Endothelial cell of umbilical vein (primary cell): ENCODE results near the gene TAMALIN. TPM values are rescaled to one million over a fixed set of nuclear protein-coding genes. Genes with fewer than 3 reads are reported as not detected.

Experiments used
- BruUV-seq: library from RNA; stranded (reverse); fragments of 400-500 nt; replicated peaks from 2 replicates; lab custom pipeline; 2021; lab: Mats Ljungman, UMichigan
- CTCF ChIA-PET: fragments of 300-600, 350-600 bp; sonication (Branson Sonifier 250); formaldehyde crosslinking; loops from one replicate; lab custom pipeline; 2021; ENCODE audit warnings: antibody characterized with exemption, inconsistent platforms; lab: Charles Lee
- POLR2A ChIA-PET: fragments of 300-600, 350-600 bp; sonication (Branson Sonifier 250); formaldehyde crosslinking; loops from one replicate; lab custom pipeline; 2021; ENCODE audit warnings: antibody characterized with exemption, inconsistent platforms; lab: Charles Lee
- DNase-seq: peaks from one replicate; pipeline ENCODE4 v3.0.0-alpha.2; 2011; ENCODE audit warnings: low read depth, low spot score
- FAIRE-seq: peaks from 2 replicates; lab custom pipeline; 2011; peaks lifted over from hg19 to GRCh38; lab: Jason Lieb, UNC
- H2AFZ ChIP-seq: 2 replicates; pipeline ENCODE4 v1.6.0; 2012; ENCODE audit warnings: low read depth, low read length, control low read depth, inconsistent platforms
- H3K27ac ChIP-seq: 2 replicates; pipeline ENCODE4 v1.5.1; 2011; ENCODE audit warnings: low read depth, mild to moderate bottlenecking, control low read depth, low read length, moderate library complexity; ENCODE audit not compliant: insufficient read depth
- H3K27me3 ChIP-seq, 2 experiments: 2 replicates each; pipeline versions ENCODE4 v1.6.0 to v1.6.1; 2011; ENCODE audit warnings: low read length in 2 of 2, mixed read lengths in 1 of 2; ENCODE audit not compliant: control insufficient read depth in 2 of 2, insufficient read depth in 2 of 2
- H3K36me3 ChIP-seq, 2 experiments: 2 replicates in 1 of 2; 3 replicates in 1 of 2; pipeline ENCODE4 v1.5.1; 2011; ENCODE audit warnings: low read length in 2 of 2, mild to moderate bottlenecking in 1 of 2, moderate library complexity in 1 of 2; ENCODE audit not compliant: control insufficient read depth in 2 of 2, insufficient read depth in 2 of 2; ENCODE audit errors: extremely low read depth in 1 of 2
- H3K4me1 ChIP-seq: 3 replicates; pipeline ENCODE4 v1.5.1; 2011; ENCODE audit warnings: mild to moderate bottlenecking, low read length; ENCODE audit not compliant: control insufficient read depth, insufficient read depth; ENCODE audit errors: extremely low read depth
- H3K4me2 ChIP-seq: 2 replicates; pipeline ENCODE4 v1.6.1; 2011; ENCODE audit warnings: low read length, control low read depth, mixed read lengths; ENCODE audit not compliant: insufficient read depth
- H3K4me3 ChIP-seq, 3 experiments: fragments of 200-600 bp in 1 of 3; sonication (generic), shearing (Covaris generic) in 1 of 3; replicated peaks in 1 of 3; 2 replicates each; pipeline ENCODE4 v1.5.1; 2011 to 2016; ENCODE audit warnings: control low read depth in 3 of 3, low read length in 3 of 3, mild to moderate bottlenecking in 2 of 3, inconsistent platforms in 1 of 3, low read depth in 1 of 3, moderate library complexity in 1 of 3; ENCODE audit not compliant: insufficient read depth in 1 of 3
- H3K79me2 ChIP-seq: 2 replicates; pipeline ENCODE4 v1.6.0; 2012; ENCODE audit warnings: low read length, inconsistent platforms; ENCODE audit not compliant: control insufficient read depth, insufficient read depth
- H3K9ac ChIP-seq: replicated peaks from 2 replicates; pipeline ENCODE3; 2011; ENCODE audit warnings: low read length, control low read depth; ENCODE audit not compliant: insufficient read depth; ENCODE audit errors: extremely low read depth
- H3K9me1 ChIP-seq: replicated peaks from 3 replicates; pipeline ENCODE4 v1.6.0; 2011; ENCODE audit warnings: mild to moderate bottlenecking, low read length; ENCODE audit not compliant: control insufficient read depth, insufficient read depth; ENCODE audit errors: extremely low read depth
- H3K9me3 ChIP-seq: replicated peaks from 2 replicates; pipeline ENCODE4 v1.5.1; 2012; ENCODE audit warnings: low read length, inconsistent platforms; ENCODE audit not compliant: control insufficient read depth, insufficient read depth
- H4K20me1 ChIP-seq: replicated peaks from 2 replicates; pipeline ENCODE3; 2011; ENCODE audit warnings: mild to moderate bottlenecking, low read length; ENCODE audit not compliant: control insufficient read depth, insufficient read depth; ENCODE audit errors: extremely low read depth
- EZH2 ChIP-seq: IDR thresholded peaks from 2 replicates; pipeline ENCODE4 v1.6.1; 2012; ENCODE audit warnings: borderline replicate concordance, low read depth, mild to moderate bottlenecking, moderate library complexity, low read length, inconsistent platforms; ENCODE audit not compliant: severe bottlenecking
- FOS ChIP-seq: IDR thresholded peaks from 2 replicates; pipeline ENCODE4 v1.6.1; 2011; ENCODE audit warnings: mild to moderate bottlenecking, low read length, moderate library complexity, borderline replicate concordance; ENCODE audit not compliant: insufficient read depth
- GATA2 ChIP-seq: IDR thresholded peaks from 2 replicates; pipeline ENCODE4 v1.7.0; 2011; ENCODE audit warnings: low read depth, mild to moderate bottlenecking, moderate library complexity, mixed read lengths, low read length; ENCODE audit not compliant: insufficient read length, insufficient read depth
- JUN ChIP-seq: IDR thresholded peaks from 2 replicates; pipeline ENCODE4 v1.6.1; 2011; ENCODE audit warnings: borderline replicate concordance, low read depth; ENCODE audit not compliant: insufficient read length, insufficient read depth
- MAX ChIP-seq: IDR thresholded peaks from 2 replicates; pipeline ENCODE4 v1.6.1; 2011; ENCODE audit not compliant: insufficient read depth, insufficient read length
- MYC ChIP-seq: IDR thresholded peaks from one replicate; pipeline ENCODE4 v1.6.1; 2011; ENCODE audit warnings: mild to moderate bottlenecking, low read depth, low read length
- POLR2A ChIP-seq: IDR thresholded peaks from 2 replicates; pipeline ENCODE4 v1.6.1; 2012; ENCODE audit warnings: low read depth, mild to moderate bottlenecking, control low read depth, low read length
- POLR2AphosphoS5 ChIP-seq: IDR thresholded peaks from 2 replicates; pipeline ENCODE4 v1.6.1; 2012; ENCODE audit warnings: low read depth, mild to moderate bottlenecking, control low read depth, low read length, moderate library complexity; ENCODE audit not compliant: insufficient read depth
- dilution Hi-C: fragments of 300-500 bp; cut with MboI; formaldehyde crosslinking; loops from one replicate; pipeline ENCODE4 v1.15.0; 2019; ENCODE audit warnings: low sequenced_read_pairs; ENCODE audit not compliant: extremely low pct_ligation_motif_present
- intact Hi-C: fragments of 100-400 bp; cut with micrococcal nuclease; formaldehyde crosslinking; loops from one replicate; pipeline ENCODE4 v1.10.0; 2022
- polyA plus RNA-seq, 4 experiments: library from polyadenylated mRNA; depleted of rRNA in 3 of 4; stranded (reverse) in 3 of 4; unstranded in 1 of 4; fragments of >200 nt; gene quantifications; 2 replicates each; pipeline versions ENCODE4 v1.2.1 to v1.2.3, GENCODE V29; 2011 to 2012; ENCODE audit warnings: missing spikeins in 1 of 4
- total RNA-seq: library from RNA; stranded (reverse); gene quantifications from 2 replicates; pipeline ENCODE4 v1.2.3, GENCODE V29; 2021
- TF ChIP-seq, protein P1 (sequence below), 2 donors: IDR thresholded peaks; 1 replicate in 1 of 2; 2 replicates in 1 of 2; pipeline ENCODE4 v1.5.1; 2011; ENCODE audit warnings: low read length in 2 of 2, mild to moderate bottlenecking in 2 of 2, moderate library complexity in 2 of 2, control low read depth in 1 of 2, inconsistent platforms in 1 of 2, low read depth in 1 of 2; ENCODE audit not compliant: insufficient read depth in 1 of 2; ENCODE audit errors: extremely low read depth in 1 of 2

Gene TAMALIN
- total and polyA plus RNA-seq, 2 donors (not counting 3 experiments of a cell fraction or from before 2014, with no cell fraction given) = 53.3 to 87.5 TPM

DNA sequence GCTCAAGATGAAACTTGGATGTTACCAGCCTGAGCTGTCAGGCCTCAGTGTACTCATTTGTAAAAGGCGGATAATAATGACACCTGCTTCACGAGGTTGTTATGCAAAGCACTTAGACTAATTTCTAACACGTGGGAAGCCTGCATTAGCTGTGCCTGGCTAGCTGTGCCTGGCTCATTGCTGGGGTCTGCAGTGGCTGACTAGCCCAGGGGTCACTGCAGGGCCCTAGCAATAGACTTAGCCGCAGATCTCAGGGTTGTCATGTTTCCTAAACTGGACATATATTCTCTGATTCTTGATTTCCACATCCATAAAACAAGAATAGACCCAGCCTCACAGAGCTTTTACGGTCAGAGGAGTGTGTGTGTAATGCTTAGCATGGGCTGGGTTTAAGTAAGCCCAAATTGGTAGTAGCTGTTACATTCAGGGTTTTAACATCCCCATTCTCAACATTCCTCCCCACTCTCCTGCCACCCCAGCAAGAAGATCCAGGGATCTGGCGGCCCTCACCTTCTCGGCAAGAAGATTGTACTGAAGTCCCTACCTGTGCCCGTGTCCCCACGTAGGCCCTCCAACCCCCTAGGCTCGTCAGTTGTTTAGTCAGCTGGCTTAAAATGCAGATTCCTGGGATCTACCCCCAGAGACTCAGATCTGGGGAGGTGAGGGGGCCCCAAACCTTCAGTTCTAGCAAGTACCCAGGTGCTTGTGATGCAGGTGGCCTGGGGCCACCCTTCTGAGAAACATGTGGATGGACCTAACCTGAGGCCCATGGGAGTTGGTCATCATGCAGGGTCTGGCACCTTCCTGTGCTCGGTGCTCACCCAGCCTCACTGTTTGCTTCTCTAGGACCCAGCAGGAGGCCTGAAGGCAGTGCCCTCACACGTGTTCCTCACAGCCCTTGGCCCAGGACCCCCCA, 53.1 kb downstream of the TAMALIN start:
- DNase-seq (no peak), FAIRE-seq (no peak)
- no peaks in the 10 kb centered on the region for H3K9me1 ChIP-seq
- ChIA-PET CTCF (interaction anchor here (0.8 to 2.8 kb wide), 8 partner anchors 8 to 40 kb away, joined by 3 to 15 read pairs (median 5); partner anchors contain the start of genes ATG101 and NR4A1), POLR2A (no interaction called here)
- no peaks in the 10 kb centered on the region for H3K36me3 ChIP-seq
- H3K9me3 ChIP-seq = no peaks in the 10 kb centered on the region
- H3K27ac ChIP-seq = no peak overlapping the region
- no peaks in the 10 kb centered on the region for H3K27me3 ChIP-seq
- peaks cover 7% of the 10 kb centered on the region for H3K4me1 ChIP-seq
- no peak overlapping the region for H3K9ac ChIP-seq
- dilution Hi-C loops = no loop called here
- no peak overlapping the region for H3K4me2 ChIP-seq
- intact Hi-C loops = no loop called here
- no peaks in the 10 kb centered on the region for H4K20me1 ChIP-seq
- TF ChIP-seq JUN (no peak), FOS (no peak), EZH2 (no peak)
- no TSS peak for BruUV-seq
- no peak overlapping the region for H2AFZ ChIP-seq
- no peaks in the 10 kb centered on the region for H3K79me2 ChIP-seq
- no peak overlapping the region for H3K4me3 ChIP-seq

DNA sequence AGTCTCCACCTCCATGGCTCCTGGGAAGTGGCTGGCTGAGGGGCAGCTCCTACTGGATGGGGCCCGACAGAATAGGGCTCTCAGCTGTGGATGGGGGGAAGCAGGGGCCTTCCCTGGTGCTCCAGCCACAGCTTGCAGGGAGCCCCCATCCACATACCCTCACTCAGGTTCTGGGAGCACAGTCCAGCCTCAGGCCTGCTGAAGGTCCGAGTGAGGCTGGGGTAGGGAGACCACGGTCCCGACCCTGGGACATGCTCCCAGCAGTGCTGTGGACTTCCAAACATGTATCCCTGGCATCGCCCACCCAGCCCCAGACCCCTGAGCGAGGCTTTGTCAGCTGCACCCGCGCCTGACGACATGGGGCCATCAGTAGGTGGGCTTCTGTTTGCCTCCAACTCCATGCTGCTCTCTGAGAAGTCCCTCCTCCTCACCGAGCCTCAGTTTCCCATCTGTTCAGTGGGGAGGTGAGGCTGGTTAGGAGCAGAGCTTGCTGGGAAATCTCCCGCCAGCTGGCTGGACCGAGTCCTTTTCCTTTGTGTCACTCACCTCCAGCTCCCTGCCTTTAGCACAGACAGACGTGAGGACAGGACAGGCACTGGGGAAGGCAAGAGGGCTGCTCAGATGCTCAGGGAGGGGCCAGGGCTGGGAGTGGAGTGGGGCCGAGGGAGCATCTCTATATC, 53.9 kb downstream of the TAMALIN start:
- H3K79me2 ChIP-seq = no peaks in the 10 kb centered on the region
- no TSS peak for BruUV-seq
- CTCF ChIA-PET = interaction anchor here (1.0 to 4.8 kb wide), 4 partner anchors 9 to 35 kb away, joined by 3 to 46 read pairs (median 10); partner anchors contain the start of genes ATG101 and NR4A1
- H3K4me3 ChIP-seq = no peak overlapping the region
- FAIRE-seq = no peak
- intact Hi-C loops (no loop called here), dilution Hi-C loops (no loop called here)
- no peak overlapping the region for H3K27ac ChIP-seq
- H3K9ac ChIP-seq = no peak overlapping the region
- no peak overlapping the region for H3K4me2 ChIP-seq
- H3K9me3 ChIP-seq = no peaks in the 10 kb centered on the region
- H3K36me3 ChIP-seq = no peaks in the 10 kb centered on the region
- no peak for DNase-seq
- POLR2A ChIA-PET = no interaction called here
- TF ChIP-seq JUN (no peak), FOS (no peak), POLR2AphosphoS5 (no peak), GATA2 (no peak), MAX (no peak), POLR2A (no peak), EZH2 (no peak), MYC (no peak)
- TF ChIP-seq, protein P1, sequence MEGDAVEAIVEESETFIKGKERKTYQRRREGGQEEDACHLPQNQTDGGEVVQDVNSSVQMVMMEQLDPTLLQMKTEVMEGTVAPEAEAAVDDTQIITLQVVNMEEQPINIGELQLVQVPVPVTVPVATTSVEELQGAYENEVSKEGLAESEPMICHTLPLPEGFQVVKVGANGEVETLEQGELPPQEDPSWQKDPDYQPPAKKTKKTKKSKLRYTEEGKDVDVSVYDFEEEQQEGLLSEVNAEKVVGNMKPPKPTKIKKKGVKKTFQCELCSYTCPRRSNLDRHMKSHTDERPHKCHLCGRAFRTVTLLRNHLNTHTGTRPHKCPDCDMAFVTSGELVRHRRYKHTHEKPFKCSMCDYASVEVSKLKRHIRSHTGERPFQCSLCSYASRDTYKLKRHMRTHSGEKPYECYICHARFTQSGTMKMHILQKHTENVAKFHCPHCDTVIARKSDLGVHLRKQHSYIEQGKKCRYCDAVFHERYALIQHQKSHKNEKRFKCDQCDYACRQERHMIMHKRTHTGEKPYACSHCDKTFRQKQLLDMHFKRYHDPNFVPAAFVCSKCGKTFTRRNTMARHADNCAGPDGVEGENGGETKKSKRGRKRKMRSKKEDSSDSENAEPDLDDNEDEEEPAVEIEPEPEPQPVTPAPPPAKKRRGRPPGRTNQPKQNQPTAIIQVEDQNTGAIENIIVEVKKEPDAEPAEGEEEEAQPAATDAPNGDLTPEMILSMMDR (IDR thresholded peaks at IDR 0.05; ENCODE audit: extremely low read depth in 1 of 2, insufficient read depth in 1 of 2, low read depth in 1 of 2, low read length in 2 of 2) = no peak
- no peaks in the 10 kb centered on the region for H3K27me3 ChIP-seq
- peaks cover 7% of the 10 kb centered on the region for H3K4me1 ChIP-seq
- no peak overlapping the region for H2AFZ ChIP-seq
- H4K20me1 ChIP-seq = no peaks in the 10 kb centered on the region
- no peaks in the 10 kb centered on the region for H3K9me1 ChIP-seq
